Hepatocyte (in vitro differentiated cells): ENCODE measurements around the gene ARL14. TPM values are rescaled to one million over a fixed set of nuclear protein-coding genes. Genes with fewer than 3 reads are reported as not detected.

ENCODE experiments used
- DNase-seq: peaks from one replicate; pipeline ENCODE4 v3.0.0-alpha.2; 2016; ENCODE audit warnings: low spot score
- H2AFZ ChIP-seq: fragments of 200-600 bp; sonication (generic); 2 replicates; pipeline ENCODE4 v1.6.0; 2016; ENCODE audit warnings: antibody characterized with exemption, mild to moderate bottlenecking
- H3K27ac ChIP-seq: fragments of 200-600 bp; sonication (generic); 2 replicates; pipeline ENCODE4 v1.5.1; 2016; ENCODE audit warnings: mild to moderate bottlenecking
- H3K27me3 ChIP-seq: fragments of 200-600 bp; sonication (generic); 2 replicates; pipeline ENCODE4 v1.6.1; 2016
- H3K36me3 ChIP-seq: fragments of 200-600 bp; sonication (generic); replicated peaks from 2 replicates; pipeline ENCODE4 v1.5.1; 2016; ENCODE audit warnings: low read depth; ENCODE audit not compliant: insufficient read depth
- H3K4me1 ChIP-seq: fragments of 200-600 bp; sonication (generic); 2 replicates; pipeline ENCODE4 v1.5.1; 2016; ENCODE audit warnings: mild to moderate bottlenecking, moderate library complexity; ENCODE audit not compliant: insufficient read depth
- H3K4me2 ChIP-seq: fragments of 200-600 bp; sonication (generic); 2 replicates; pipeline ENCODE4 v1.6.0; 2016
- H3K4me3 ChIP-seq: fragments of 200-600 bp; sonication (generic); 2 replicates; pipeline ENCODE4 v1.5.1; 2016; ENCODE audit warnings: mild to moderate bottlenecking
- H3K79me2 ChIP-seq: fragments of 200-600 bp; sonication (generic); 2 replicates; pipeline ENCODE4 v1.6.0; 2017; ENCODE audit warnings: mild to moderate bottlenecking
- H3K9me2 ChIP-seq: fragments of 200-600 bp; sonication (generic); replicated peaks from 2 replicates; pipeline ENCODE4 v1.6.0; 2017; ENCODE audit warnings: mild to moderate bottlenecking; ENCODE audit not compliant: insufficient read depth
- H3K9me3 ChIP-seq: fragments of 200-600 bp; sonication (generic); 2 replicates; pipeline ENCODE4 v1.5.1; 2016; ENCODE audit warnings: low read depth, mild to moderate bottlenecking
- H4K20me1 ChIP-seq: fragments of 200-600 bp; sonication (generic); 2 replicates; pipeline ENCODE4 v1.6.0; 2016; ENCODE audit warnings: mild to moderate bottlenecking; ENCODE audit not compliant: insufficient read depth, poor library complexity, severe bottlenecking
- EZH2 ChIP-seq: fragments of 200-600 bp; sonication (generic); IDR thresholded peaks from 2 replicates; pipeline ENCODE4 v1.6.1; 2016; ENCODE audit warnings: antibody characterized with exemption, mild to moderate bottlenecking, borderline replicate concordance
- EZH2phosphoT487 ChIP-seq: fragments of 200-600 bp; sonication (generic); IDR thresholded peaks from one replicate; pipeline ENCODE4 v1.6.1; 2018; ENCODE audit warnings: antibody characterized with exemption, mild to moderate bottlenecking, low read depth, moderate library complexity; ENCODE audit not compliant: unreplicated experiment, severe bottlenecking
- WGBS: methylation state at CpG from one replicate; pipeline ENCODE4 v1.1.6; 2016; ENCODE audit warnings: low lambda C conversion rate; ENCODE audit errors: missing lambda C conversion rate; 5-methylcytosine and 5-hydroxymethylcytosine counted together
- polyA plus RNA-seq: library from polyadenylated mRNA; unstranded; fragments of >200 nt; fragmentation: Nextera tagmentation; extraction: Ambion mirVana; gene quantifications from 2 replicates; pipeline ENCODE4 v1.2.1, GENCODE V29; 2016
- total RNA-seq: library from RNA; depleted of rRNA; stranded (reverse); fragments of >200 nt; gene quantifications from 2 replicates; pipeline ENCODE4 v1.2.3, GENCODE V29; 2014
- TF ChIP-seq, protein P1 (sequence below): fragments of 200-600 bp; sonication (generic); IDR thresholded peaks from 2 replicates; pipeline ENCODE4 v1.5.1; 2016; ENCODE audit warnings: antibody characterized with exemption, mild to moderate bottlenecking; ENCODE audit not compliant: poor library complexity

Gene ARL14
- total and polyA plus RNA-seq, 2 experiments from 2014 or later, result 9.2 to 13.2 TPM

DNA sequence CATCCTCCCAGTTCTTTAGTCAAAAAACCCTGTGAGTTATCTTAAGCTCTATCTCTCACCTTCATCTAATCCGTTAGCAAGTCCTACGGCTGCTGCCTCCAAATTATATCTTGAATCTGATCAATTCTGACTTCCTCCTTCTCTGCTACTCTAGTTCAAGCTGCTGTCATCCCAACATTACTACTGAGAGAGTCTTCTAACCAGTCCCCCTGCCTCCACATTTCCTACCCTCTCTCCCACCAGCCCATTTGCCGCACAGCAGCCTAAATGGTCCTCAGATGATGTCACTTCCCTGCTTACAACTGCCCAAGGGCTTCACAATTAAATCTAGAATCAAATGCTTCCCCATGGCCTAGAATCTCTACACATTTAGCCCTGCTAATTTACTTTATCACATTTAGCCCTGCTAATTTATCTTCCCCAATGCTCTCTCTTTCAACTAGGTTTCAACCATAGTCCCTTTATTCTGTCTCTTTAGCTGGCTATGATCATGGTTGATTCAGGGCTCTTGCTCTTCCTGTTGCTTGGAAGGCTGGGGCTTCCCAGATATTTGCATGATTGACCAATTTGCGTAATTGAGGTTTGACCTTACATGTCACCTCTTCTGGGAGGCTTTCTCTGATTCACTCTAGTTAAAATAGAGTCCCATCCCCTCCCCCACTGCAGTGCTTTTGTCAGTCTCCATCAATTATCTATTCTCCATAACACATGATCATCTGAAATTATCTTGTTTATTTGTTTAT, 11.0 kb upstream of the ARL14 start:
- Histone ChIP-seq H3K4me2 (no peak overlapping the region), H3K27ac (peak overlapping the region; percentile 42), H3K4me1 (peaks cover 7% of the 10 kb centered on the region), H4K20me1 (no peaks in the 10 kb centered on the region), H3K9me2 (no peaks in the 10 kb centered on the region), H3K36me3 (no peaks in the 10 kb centered on the region), H3K27me3 (no peaks in the 10 kb centered on the region), H3K4me3 (no peak overlapping the region), H2AFZ (no peak overlapping the region), H3K9me3 (no peaks in the 10 kb centered on the region), H3K79me2 (no peaks in the 10 kb centered on the region)
- 59% methylated on average over 4 of the region's 4 CpGs for WGBS
- no peak for DNase-seq
- TF ChIP-seq, protein P1, sequence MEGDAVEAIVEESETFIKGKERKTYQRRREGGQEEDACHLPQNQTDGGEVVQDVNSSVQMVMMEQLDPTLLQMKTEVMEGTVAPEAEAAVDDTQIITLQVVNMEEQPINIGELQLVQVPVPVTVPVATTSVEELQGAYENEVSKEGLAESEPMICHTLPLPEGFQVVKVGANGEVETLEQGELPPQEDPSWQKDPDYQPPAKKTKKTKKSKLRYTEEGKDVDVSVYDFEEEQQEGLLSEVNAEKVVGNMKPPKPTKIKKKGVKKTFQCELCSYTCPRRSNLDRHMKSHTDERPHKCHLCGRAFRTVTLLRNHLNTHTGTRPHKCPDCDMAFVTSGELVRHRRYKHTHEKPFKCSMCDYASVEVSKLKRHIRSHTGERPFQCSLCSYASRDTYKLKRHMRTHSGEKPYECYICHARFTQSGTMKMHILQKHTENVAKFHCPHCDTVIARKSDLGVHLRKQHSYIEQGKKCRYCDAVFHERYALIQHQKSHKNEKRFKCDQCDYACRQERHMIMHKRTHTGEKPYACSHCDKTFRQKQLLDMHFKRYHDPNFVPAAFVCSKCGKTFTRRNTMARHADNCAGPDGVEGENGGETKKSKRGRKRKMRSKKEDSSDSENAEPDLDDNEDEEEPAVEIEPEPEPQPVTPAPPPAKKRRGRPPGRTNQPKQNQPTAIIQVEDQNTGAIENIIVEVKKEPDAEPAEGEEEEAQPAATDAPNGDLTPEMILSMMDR, result no peak
- TF ChIP-seq EZH2 (no peak), EZH2phosphoT487 (no peak)

DNA sequence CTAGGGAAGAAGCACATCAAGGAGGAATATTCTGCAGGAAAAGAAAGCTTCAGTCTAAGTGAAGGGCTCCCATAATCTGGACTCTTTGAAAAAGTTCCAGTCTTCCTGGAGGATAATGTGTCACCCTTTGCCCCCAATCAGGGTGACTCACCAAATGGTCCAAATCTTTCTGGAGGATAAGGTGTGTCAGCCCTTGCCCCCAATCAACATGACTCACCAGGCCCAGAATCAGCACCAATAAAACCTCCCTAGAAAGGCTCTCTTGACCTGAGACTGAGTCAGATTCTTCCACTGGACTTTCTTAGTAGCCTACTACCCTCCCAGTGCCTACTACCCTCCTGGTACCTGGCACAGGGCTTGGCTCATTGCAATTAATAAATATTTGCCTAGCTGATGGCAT, 9.5 kb upstream of the ARL14 start:
- TF ChIP-seq, protein P1, result no peak
- TF ChIP-seq EZH2phosphoT487, result no peak
- TF ChIP-seq EZH2, result no peak
- H2AFZ ChIP-seq, result no peak overlapping the region
- H3K27ac ChIP-seq, result peak overlapping the region; percentile 63
- no peak overlapping the region for H3K4me2 ChIP-seq
- DNase-seq, result peak; percentile 77
- no peaks in the 10 kb centered on the region for H3K79me2 ChIP-seq
- H3K4me1 ChIP-seq, result peaks cover 7% of the 10 kb centered on the region
- no peaks in the 10 kb centered on the region for H3K9me3 ChIP-seq
- H3K27me3 ChIP-seq, result no peaks in the 10 kb centered on the region
- no peaks in the 10 kb centered on the region for H4K20me1 ChIP-seq
- no peaks in the 10 kb centered on the region for H3K9me2 ChIP-seq
- no peak overlapping the region for H3K4me3 ChIP-seq
- no peaks in the 10 kb centered on the region for H3K36me3 ChIP-seq

DNA sequence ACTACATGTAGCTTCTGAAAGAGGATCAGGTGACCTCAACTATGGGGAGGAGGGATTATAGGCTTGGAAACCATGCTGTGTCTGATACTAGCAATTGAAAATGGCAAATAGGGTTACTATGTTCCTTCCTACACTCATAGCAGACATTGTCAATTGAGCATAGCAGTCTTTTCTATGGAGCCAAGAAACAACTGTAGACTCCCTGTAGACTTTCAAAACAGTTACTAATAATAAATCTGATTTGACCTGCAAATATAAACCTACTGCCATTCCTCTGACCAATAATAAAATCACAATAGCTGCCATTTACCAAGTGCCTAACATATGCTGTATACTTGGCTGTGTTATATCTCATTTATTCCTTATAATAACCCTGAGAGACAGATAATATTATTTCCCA, 8.5 kb upstream of the ARL14 start:
- H3K9me2 ChIP-seq, result no peaks in the 10 kb centered on the region
- peak overlapping the region; percentile 38 for H3K27ac ChIP-seq
- H3K4me2 ChIP-seq, result no peak overlapping the region
- H3K4me3 ChIP-seq, result no peak overlapping the region
- H2AFZ ChIP-seq, result no peak overlapping the region
- no peak for DNase-seq
- TF ChIP-seq, protein P1, result no peak
- TF ChIP-seq EZH2 (no peak), EZH2phosphoT487 (no peak)
- no peaks in the 10 kb centered on the region for H3K79me2 ChIP-seq
- peaks cover 15% of the 10 kb centered on the region for H3K4me1 ChIP-seq
- H3K27me3 ChIP-seq, result no peaks in the 10 kb centered on the region
- no peaks in the 10 kb centered on the region for H3K36me3 ChIP-seq
- H4K20me1 ChIP-seq, result no peaks in the 10 kb centered on the region
- H3K9me3 ChIP-seq, result no peaks in the 10 kb centered on the region

DNA sequence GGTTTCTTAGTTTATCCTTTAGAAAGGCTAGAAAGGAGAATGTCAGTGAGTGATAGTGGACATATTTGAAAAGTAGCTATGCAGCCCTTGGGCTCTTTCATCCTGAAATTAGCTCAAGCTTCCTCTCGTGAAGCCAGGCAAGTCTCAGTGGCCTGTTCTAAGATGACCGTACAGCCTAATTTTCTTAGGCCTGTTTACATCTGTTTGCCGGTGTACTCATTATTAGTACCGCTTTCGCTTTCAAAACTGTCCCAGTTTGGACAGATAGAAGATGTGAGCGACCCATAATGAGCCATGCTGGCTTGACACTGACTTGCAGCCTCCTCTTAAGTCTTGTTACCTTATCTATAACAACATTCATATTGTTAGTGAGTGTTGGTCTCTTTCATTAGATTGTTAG, 5.7 kb upstream of the ARL14 start:
- Histone ChIP-seq H3K9me3 (no peaks in the 10 kb centered on the region), H3K4me2 (no peak overlapping the region)

More for the DNA sequence above, 5.7 kb upstream of the ARL14 start:
- H2AFZ ChIP-seq, result no peak overlapping the region
- H3K36me3 ChIP-seq, result no peaks in the 10 kb centered on the region
- peaks cover 22% of the 10 kb centered on the region for H3K4me1 ChIP-seq
- TF ChIP-seq, protein P1, result no peak
- TF ChIP-seq EZH2phosphoT487 (no peak), EZH2 (no peak)
- H3K4me3 ChIP-seq, result no peak overlapping the region
- H3K79me2 ChIP-seq, result no peaks in the 10 kb centered on the region
- H3K9me2 ChIP-seq, result no peaks in the 10 kb centered on the region
- 93% methylated on average over 6 of the region's 6 CpGs for WGBS
- no peak for DNase-seq
- H4K20me1 ChIP-seq, result no peaks in the 10 kb centered on the region
- H3K27me3 ChIP-seq, result no peaks in the 10 kb centered on the region
- no peak overlapping the region for H3K27ac ChIP-seq
